Activated CD4-positive, alpha-beta T cell treated with anti-CD3 and anti-CD28 coated beads, Interleukin-2, Interleukin-4, amounts not matched to agents 100 ng/mL and 50 ng/mL, durations not matched to agents 16 hours and 8 hours (primary cell): ENCODE data around the gene ARID5B.
A peak's percentile ranks its signal among the peaks of the same experiment; 100 is the strongest.

Source experiments
- DNase-seq: peaks from one replicate; pipeline ENCODE4 v3.0.0-alpha.2; 2020; ENCODE audit warnings: low spot score

The ARID5B gene

DNA sequence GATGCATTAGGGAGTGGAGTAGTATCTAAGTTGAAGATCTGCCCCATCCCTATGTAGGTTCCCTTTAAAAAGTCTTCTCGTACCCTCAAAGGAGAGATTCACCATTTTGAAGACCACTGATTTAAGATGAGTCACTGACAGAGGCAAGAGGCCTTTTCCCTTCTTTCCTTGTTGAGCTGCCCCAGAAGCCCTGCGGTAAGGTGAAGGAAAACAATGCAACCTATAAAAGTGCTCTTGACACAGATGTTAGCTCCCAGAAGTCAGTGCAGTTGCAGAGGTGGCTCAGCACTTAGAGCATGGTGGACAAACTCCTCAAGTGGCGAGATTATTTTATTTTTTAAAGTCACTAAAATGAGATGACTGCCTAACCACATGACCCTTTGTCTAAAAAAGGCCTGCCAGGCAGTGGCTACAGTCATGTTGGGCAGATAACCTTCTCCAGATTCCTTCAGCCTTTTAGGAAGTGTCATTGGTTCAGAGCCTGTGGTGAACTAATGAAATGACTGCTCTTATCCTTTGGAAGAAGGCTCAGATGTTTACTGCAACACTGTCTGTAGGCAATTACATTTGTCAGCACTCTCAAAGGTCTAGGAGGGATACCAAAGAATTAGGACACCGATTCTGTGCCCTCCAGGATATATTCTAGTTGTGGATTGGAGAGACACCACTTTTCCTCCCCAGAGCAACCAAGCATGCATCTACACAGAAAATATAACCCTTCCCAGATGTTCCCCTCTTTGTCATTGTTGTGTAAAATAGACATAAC is 88.7 kb downstream of the ARID5B start:
- DNase-seq, result no peak

DNA sequence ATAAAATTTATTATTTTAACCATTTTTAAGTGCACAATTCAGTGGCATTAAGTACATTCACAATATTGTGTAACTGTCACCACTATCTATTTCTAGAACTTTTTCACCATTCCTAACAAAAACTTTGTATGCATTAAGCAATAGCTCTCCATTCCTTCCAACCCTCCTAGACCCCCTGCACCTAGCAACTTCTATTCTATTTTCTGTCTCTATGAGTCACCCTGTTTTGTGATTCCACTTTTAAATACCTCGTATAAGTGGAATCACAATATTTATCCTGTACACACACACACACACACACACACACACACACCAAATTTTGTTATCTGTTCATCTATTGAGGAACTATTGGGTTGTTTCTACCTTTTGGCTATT is 89.2 kb downstream of the ARID5B start:
- DNase-seq, result no peak

DNA sequence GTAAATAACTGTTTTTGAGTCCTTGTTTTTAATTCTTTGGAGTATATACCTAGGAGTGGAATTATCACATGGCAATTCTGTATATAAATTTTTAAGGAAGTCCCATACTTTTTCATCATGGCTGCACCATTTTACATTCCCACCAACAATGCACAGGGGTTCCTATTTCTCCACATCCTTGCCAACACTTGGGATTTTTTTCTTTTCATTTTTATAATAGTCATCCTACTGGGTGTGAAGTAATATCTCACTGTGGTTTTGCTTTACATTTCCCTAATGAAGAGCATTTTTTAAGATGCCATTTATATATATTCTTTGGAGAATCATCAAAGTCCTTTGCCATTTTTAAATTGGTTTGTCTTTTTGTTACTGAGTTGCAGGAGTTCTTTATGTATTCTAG is 89.7 kb downstream of the ARID5B start:
- no peak for DNase-seq

DNA sequence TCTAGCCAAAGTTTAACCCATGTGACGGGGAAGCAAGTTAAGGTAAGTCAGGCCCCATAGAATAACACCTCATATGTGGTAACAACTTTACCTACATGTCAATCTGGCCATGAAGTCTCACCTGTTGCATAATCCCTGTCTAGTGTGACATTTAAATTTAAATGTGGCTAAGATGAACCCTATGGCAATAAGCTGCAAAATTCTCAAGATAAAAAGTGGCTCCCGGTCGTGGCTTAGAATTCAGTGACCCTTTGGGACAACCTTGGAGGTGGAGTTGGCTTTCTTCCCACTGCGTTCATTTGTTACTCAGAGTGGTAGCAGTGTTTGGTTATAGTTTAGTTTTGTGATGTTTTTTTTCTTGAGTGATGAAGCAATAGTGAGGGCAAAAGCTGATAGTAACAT is 90.6 kb downstream of the ARID5B start:
- DNase-seq, result peak; percentile 28

DNA sequence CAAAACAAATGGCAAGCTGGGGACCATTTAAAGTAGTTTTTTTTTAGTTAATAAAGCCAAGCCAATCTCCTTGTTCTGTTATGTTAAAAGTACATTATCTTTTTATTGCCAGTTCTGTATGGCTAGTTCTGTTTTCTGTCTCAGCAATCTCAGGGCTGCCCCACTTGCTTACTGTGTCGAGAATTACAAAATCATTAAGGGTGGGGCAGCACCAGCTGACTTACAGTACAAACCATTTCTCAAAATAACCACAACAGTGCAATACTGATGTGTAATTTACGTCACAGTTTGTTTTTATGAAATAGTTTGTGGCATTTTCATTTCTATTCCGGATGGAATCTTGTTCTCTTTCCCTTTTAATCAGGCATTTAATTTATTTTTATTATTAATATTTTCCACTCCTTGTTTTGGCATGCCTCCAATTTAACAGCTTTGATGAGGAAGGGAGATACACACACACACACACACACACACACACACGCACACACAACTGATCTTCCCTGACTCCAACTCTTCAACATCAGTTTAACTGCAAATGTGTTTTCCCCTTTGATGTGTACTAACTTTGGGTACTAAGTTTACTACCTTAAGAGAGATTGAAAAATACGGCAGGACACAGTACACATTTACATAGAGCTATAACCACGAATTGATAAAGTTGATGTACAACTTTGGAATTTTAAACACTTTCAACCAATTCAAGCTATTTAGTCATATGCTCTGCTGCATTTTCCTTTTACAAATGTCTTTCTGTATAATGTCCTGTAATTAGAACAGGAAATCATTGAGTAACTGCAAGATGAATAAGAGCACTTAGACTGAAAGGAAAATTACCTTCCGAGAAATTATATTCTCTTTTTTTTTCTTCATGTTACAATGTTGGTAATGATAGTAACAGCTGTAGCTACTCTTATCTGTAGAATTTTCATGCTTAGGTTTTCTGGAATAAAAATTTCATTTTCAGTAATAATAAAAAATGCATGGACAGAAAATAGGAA is 91.5 kb downstream of the ARID5B start:
- DNase-seq, result peak; percentile 80

DNA sequence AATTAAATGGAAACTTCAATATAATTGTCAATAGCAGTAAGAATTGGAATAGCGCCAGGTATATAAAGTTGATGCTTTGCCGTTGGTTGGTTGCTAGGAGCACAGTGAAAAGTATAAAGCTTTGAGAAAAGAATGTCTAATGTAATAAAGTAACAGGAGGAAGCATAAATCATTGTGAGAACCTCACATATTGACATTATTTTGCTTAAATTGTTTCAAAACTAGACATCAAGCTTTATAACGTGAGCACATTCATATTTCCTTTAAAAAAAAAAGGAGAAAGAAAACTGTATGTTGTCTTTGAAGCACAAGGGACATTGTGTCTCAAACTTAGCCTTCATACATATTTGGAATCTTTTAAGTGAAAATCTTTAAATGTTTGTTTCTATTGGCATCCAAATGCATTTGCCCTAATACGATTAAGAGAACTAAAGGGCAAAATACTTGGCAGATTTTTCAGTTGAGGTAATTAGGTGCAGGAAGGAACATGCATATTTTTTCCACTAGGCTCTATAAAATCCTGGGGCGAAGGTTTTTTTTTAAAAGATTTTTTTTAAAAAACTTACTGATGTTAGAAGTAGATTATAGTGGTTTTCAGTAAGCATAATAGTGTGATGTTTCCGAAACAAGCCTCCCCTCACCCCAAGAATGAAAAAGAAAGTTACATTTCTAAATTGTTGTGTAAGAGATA is 92.4 kb downstream of the ARID5B start:
- no peak for DNase-seq

DNA sequence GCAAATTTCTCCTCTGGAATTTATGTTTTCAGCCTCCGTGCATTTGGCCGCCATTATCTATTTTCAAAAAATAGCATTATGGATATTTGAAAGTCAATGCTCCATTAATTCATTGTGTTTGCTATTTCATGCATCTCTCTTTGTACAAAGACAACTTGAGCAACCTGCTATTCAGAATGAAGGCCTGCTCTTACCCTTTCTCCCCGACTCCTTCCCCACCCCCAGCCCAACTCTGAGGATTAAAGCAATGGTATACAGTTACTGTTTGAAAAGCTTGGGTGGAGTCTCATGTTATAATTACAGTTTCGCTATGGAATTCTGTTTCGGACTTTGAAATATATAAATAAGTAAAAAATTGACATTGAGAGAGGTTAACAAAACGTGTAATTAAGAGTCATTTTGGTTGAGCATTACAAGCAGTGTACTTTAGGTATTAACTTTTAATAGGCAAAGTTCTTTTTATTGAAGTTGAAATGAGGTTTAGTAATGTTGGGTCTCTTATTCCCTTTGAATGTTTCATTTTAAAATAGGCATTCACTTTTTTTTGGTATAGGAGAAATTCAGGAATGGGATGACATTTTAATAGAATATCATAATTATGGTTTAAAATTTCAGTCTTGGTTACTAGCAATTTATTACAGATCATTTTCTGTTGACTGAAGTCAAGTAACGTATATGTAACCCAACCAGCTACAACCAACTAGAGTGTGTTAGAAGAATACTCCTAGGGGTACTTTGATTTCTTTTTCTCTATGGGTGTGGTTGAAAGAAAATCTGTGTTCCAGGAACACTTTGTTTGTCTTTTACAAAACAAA is 93.1 kb downstream of the ARID5B start:
- DNase-seq, result no peak

DNA sequence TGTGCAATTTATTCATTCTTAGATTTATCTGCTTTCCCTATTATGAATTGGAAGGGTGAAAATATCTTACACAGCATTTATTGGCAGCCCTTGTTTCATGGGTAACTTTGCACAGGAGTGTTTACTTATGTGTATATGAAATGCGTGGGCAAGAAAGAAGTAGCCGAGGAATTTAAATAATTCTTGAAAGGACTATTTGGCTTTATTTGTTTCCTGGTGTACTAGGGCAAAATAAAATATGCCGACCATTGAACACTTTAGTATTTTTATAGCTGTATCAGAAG is 93.7 kb downstream of the ARID5B start:
- no peak for DNase-seq

DNA sequence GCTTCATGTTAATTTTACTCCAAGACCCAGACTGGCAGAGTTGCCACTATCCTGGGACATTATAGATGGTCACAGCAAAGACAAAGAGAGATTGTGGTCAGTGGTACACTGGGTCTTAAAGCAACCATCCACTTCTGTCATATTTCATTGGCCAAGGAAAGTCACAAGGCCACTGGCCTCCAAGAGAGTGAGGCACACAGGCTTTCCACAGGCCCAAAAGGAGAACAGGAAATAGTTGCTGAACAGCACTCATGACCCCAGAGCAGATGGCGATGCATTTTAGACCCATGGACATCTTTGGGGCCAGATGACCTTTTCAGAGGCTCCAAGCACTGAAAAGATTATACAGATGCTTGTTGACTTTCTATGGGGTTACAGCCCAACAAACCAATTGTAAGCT is 97.4 kb downstream of the ARID5B start:
- DNase-seq, result no peak

DNA sequence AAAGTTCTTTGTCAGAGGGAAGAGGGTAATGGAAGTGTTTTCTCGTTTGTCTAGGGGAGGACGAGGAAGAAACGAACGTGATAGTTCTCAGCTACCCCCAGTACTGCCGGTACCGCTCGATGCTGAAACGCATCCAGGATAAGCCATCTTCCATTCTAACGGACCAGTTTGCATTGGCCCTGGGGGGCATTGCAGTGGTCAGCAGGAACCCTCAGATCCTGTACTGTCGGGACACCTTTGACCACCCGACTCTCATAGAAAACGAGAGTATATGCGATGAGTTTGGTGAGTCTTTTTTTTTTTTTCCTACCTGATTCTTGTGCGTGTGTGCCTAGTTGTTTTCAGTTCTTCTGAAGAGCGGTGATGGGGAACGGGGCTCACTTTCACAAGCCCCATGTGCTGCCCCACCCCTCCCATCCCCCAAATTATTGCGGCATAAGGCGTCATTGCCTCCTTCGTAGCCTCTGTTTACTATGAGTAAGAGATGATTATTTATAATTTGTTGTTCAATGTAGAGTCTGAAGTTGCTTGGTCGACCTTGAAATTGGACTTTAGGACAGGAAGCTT is 98.6 kb downstream of the ARID5B start:
- no peak for DNase-seq

DNA sequence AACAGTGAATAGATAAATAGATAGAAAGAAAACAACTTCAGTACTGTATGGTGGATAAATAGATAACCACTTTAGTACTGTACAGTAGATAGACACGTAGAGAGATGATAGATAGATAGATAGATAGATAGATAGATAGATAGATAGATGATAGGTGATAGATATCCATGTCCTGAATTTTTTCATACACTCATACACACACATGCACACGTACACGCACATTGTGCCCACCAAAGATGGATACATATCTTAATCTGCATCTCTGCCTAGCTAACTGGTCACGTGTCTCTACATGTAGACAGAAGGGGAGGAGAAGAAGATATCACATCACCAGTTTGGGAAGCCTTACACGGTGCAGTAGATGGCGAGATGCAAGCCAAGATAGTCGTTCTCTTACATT is 99.2 kb downstream of the ARID5B start:
- DNase-seq, result no peak

DNA sequence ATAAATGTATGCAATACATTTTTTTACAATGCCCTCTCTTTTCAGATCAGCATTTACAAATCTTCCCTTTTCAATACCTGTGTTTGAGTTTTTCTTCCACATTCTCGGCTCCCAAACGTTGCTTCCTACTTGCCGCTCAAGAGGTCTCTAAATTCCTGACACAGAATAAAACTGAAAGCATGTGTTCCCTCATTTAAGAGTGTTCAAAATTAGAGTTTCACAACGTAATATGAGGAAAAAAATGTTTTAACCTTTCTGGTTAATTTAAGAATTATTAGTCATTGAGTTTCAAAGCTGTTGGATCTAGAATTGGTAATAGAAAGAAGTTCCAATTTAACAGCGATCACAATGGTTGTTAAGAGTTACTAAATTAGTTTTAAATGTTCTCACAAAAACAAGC is 100.4 kb downstream of the ARID5B start:
- DNase-seq, result peak; percentile 55

DNA sequence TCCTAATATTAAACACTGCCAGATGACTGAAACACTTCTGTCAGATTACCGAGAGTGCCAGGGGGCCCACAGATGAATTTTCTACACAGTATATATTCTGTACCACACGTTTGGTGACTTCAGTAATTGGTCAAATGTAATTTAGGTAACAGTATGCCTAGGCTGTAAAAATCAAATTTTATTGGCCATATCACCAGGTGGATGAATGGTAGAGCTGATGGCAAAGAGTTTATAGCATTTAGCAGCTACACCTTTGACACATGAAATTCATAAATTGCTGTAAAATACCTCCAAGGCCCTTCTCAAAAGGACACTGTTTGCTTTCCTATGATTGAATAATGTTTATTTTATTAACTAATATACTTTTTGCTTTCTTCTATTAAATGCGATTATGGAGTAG is 101.3 kb downstream of the ARID5B start:
- no peak for DNase-seq

DNA sequence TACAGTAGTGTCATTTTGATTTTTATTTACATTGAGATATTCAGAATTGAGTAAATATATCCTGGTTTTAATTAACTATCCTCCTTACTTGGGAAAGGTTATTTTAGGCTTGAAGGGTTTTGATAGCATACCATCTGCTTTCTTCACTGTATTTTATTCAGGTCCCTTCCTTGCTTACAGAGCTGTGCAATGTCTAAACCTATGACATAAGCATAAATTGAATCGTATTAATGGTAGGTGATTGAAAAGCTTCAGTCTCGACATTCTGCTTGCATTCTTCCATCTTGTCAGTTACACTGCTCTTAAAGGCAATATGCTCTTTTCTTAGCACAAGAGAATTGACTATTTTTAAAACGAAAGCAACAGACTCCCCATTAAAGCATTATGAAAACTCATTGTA is 102.5 kb downstream of the ARID5B start:
- no peak for DNase-seq

DNA sequence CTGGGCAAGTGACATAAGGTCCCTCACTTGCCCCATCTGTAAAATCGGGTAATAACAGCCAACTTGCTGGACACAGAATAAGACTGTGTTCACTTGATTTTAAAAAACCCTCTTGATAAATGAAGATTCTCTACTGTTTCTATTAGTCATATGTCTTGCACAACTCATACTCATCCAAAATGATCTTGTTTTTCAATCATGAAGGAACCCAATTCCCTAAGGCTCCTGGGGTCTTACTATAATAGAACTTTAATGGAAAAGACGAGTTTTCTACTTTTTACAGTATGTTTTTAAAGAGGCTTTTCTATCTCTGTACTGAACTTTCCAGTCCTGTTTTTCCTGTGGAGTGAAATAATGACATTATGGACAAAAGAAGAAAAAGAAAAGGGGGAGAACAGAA is 103.8 kb downstream of the ARID5B start:
- DNase-seq, result no peak

DNA sequence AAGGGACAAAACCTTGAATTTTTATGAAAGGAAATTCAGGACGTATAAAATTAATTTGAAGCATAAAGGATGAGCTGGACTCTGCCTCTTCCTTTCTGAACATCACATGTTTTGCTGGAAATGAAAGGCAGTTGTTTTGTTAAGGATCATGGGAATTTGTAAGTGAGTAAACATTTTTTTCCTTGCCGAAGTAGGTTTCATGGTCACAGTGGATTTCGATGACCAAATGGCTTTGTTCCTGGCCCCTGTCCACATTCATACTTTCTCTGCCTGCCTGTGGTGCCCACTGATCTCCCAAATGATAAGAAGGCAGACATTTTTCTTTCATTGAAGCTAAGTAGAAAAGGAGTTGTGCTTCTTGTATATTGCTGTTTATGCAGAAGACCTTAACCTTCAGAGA is 104.2 kb downstream of the ARID5B start:
- no peak for DNase-seq

DNA sequence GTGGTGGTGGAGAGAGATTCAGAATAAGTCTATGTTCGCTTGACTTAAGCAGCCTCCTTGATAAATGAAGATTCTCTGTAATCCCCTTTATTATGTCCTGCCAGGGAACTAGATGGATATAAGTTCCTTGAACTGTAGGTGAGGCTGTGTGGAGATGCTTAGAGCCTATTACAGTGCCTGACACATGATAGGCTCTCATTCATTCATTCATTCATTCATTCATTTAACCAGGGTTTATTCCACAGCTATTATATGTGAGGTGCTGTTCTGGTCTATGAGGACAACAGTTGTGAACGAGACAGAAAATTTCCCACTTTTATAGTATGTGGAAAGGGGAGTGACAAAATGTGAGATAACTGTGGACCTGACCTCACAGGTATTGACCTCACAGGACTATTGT is 105.6 kb downstream of the ARID5B start:
- no peak for DNase-seq

DNA sequence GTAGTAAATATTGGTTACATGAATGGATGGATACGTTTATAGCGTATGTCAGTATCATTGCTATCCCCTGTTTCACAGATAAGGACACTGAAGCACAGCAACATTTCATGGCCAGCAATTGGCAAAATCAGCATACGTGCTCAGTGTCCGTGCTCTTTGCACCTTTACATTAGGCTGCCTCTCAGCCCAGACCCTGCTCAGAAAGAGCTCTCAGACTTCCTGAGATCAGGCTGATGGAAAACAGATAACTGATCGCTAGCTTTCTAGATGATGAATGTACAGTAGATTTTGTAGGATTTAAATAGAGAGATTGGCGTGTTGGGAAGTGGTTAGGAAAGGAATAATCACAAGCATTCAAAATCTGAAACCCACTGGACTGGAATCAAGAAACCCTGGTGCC is 106.7 kb downstream of the ARID5B start:
- DNase-seq, result no peak

DNA sequence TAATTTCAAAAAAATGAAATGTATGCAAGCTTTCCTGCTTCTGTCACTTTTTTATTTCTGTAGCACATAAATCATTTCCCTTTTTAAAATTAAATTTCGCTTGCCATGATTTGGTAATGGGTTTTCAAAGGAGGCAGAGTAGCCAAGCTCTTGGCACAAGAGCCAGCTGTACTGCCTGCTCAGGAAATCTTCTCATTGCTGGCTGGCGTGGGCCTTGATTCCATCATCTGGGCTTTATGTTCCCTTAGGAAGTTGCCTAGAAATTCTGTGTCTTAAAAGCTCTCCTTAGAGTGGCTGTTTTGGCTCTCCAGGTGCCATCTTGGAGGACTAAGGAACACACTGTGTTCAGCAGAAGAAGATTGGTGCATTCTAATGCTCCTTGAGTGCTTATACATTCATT is 107.4 kb downstream of the ARID5B start:
- DNase-seq, result no peak

DNA sequence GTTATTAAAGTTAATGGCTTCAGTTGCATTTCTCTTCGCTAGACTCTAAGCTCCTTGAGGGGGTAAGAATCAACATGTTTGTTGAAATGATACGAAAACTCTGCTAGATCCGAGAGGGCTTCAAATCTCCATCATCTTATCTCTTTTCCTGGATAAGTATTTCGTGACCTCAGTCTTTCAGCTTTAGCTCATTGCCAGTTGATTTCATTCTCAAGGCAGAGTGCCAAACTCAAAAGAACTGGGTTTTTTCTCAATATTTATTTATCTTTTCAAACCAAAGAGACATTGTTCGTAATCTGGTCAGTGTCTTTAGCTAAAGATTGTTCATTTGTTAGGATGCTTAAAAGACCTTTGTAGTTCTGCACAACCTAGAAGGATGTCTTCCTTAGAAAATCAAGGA is 108.9 kb downstream of the ARID5B start:
- DNase-seq, result no peak

DNA sequence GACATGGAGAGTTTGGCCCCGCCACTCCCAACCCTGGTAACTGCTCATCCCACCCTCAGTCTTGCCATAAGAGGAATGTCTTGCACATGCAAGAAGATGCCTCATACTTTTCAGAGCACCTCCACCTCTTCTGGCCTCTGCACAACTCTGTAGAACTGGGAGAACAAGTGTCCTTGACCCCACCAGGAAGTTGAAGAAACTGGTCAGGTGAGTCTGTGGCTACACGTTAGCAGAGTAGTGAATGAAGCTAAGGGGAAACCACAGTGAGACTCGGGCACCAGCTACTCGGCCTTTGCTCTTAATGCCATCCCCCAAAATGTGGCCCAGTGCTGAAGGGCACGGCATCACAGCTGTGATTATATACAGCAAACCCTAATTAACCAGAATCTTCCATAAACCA is 110.1 kb downstream of the ARID5B start:
- DNase-seq, result no peak

DNA sequence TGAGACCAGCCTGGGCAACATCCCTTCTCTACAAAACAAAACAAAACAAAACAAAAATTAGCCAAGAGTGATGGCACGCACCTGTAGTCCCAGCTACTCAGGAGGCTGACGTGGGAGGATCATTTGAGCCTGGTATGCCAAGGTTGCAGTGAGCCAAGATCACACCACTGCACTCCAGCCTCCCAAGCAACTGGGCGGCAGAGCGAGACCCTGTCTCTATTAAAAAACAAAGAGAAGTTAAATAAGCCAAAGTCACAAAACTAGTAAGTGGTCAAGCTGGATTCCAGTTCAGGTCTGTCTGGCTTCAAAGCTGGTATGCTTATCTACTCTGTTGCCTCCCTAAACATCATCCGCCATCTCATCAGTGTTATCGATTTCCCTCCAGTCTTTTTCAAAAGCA is 110.8 kb downstream of the ARID5B start:
- no peak for DNase-seq
